SH-SY5Y (cell line): ENCODE data around the gene SHC4.

Experiments used
- GATA2 ChIP-seq: IDR thresholded peaks from 2 replicates; pipeline ENCODE4 v1.6.1; 2011; ENCODE audit warnings: mild to moderate bottlenecking, low read depth, low read length
- GATA3 ChIP-seq: IDR thresholded peaks from 2 replicates; pipeline ENCODE4 v1.6.1; 2011; ENCODE audit warnings: low read depth, mild to moderate bottlenecking, low read length, moderate library complexity

DNA sequence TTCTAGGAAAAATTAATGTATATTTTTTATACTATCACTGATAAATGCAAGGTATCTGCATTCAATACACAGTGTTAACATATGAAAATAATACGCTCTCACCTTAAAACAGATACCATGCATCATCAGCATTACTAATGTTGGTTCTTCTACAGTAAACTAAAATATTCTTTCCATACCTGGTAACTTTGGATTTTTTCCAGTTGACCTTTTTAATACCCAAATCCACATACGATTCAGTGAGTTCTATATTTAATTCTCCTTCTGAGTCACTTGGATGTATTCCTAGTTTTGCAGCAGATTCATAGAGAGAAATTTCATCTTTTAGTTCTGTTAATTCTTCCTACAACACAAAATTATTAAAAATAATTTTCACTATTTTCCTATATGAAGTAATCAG lies 182.7 kb downstream of the SHC4 start:
- TF ChIP-seq GATA2 (no peak), GATA3 (no peak)
